Tibial nerve (tissue), 4 donors: ENCODE data around the gene RPS6KA2.

Source experiments
- CTCF ChIP-seq, 5 experiments: fragments of 200-600 bp in 3 of 5; fragments of 450-650 bp in 2 of 5; sonication (generic) in 3 of 5; IDR thresholded peaks; one replicate each; pipeline ENCODE4 v1.5.1; 2016 to 2019; ENCODE audit warnings: antibody characterized with exemption in 5 of 5, mild to moderate bottlenecking in 3 of 5, moderate library complexity in 2 of 5
- EP300 ChIP-seq, 2 donors: sonication (generic); formaldehyde crosslinking; IDR thresholded peaks; one replicate each; pipeline ENCODE4 v1.6.1; 2017; ENCODE audit warnings: antibody characterized with exemption in 2 of 2, mild to moderate bottlenecking in 1 of 2
- POLR2A ChIP-seq, 2 donors: fragments of 450-650 bp; IDR thresholded peaks; one replicate each; pipeline ENCODE4 v1.6.1; 2017; ENCODE audit warnings: antibody characterized with exemption in 2 of 2, mild to moderate bottlenecking in 2 of 2, moderate library complexity in 2 of 2

GRCh38 chr6:166364456-166364855 lies 262.6 kb downstream of the RPS6KA2 start:
- TF ChIP-seq POLR2A (IDR thresholded peaks at IDR 0.05) (no peak), CTCF (IDR thresholded peaks at IDR 0.05) (no peak), EP300 (IDR thresholded peaks at IDR 0.05) (no peak)
